CD4-positive, alpha-beta T cell (primary cell): ENCODE results near the gene EXD3. TPM values are rescaled to one million over a fixed set of nuclear protein-coding genes. Genes with fewer than 3 reads are reported as not detected.

Experiments used
- ATAC-seq: fragments of 200-7000 bp; cut with Tn5 transposase; one replicate; pipeline ENCODE4 v1.10.0; 2022; ENCODE audit warnings: mild to moderate bottlenecking; ENCODE audit not compliant: poor library complexity
- CTCF ChIA-PET: fragments of 350-600 bp; sonication (Branson Sonifier 250); formaldehyde crosslinking; loops from one replicate; lab custom pipeline; 2021; ENCODE audit warnings: antibody characterized with exemption, inconsistent platforms; lab: Charles Lee
- POLR2A ChIA-PET: fragments of 350-600 bp; sonication (Branson Sonifier 250); formaldehyde crosslinking; loops from one replicate; lab custom pipeline; 2021; ENCODE audit warnings: antibody characterized with exemption, inconsistent platforms; lab: Charles Lee
- DNase-seq, 14 experiments: peaks; one replicate each; pipeline ENCODE4 v3.0.0-alpha.2; 2013 to 2020; ENCODE audit warnings: mixed read lengths in 2 of 14
- H3K27ac ChIP-seq, 2 donors: one replicate each; pipeline versions ENCODE4 v1.5.1 to v1.7.0; 2013; ENCODE audit warnings: low read length in 2 of 2, low read depth in 1 of 2, mild to moderate bottlenecking in 1 of 2
- H3K27me3 ChIP-seq, 2 experiments: 1 replicate in 1 of 2; 2 replicates in 1 of 2; pipeline versions ENCODE4 v1.6.1 to v1.7.0; 2013; ENCODE audit warnings: low read length in 2 of 2, control low read depth in 1 of 2, mild to moderate bottlenecking in 1 of 2, moderate library complexity in 1 of 2; ENCODE audit not compliant: insufficient read depth in 2 of 2, control insufficient read depth in 1 of 2
- H3K36me3 ChIP-seq: one replicate; pipeline ENCODE4 v1.6.1; 2013; ENCODE audit warnings: low read length, control low read depth; ENCODE audit not compliant: insufficient read depth
- H3K4me1 ChIP-seq: one replicate; pipeline ENCODE4 v1.6.1; 2013; ENCODE audit warnings: low read length, control low read depth; ENCODE audit not compliant: insufficient read depth
- H3K4me3 ChIP-seq: one replicate; pipeline ENCODE4 v1.5.1; 2013; ENCODE audit warnings: mild to moderate bottlenecking, low read length, moderate library complexity
- H3K9me3 ChIP-seq, 2 experiments: 1 replicate in 1 of 2; 2 replicates in 1 of 2; pipeline versions ENCODE4 v1.6.1 to v1.7.0; 2013; ENCODE audit warnings: low read length in 2 of 2, mild to moderate bottlenecking in 2 of 2, control low read depth in 1 of 2, moderate library complexity in 1 of 2; ENCODE audit not compliant: control insufficient read depth in 1 of 2, insufficient read depth in 1 of 2
- H3K27ac Mint-ChIP-seq: one replicate; pipeline ENCODE4 v1.8.0; 2020; ENCODE audit warnings: mixed read lengths
- H3K27me3 Mint-ChIP-seq: one replicate; pipeline ENCODE4 v1.8.0; 2021; ENCODE audit warnings: mixed read lengths
- H3K36me3 Mint-ChIP-seq: one replicate; pipeline ENCODE4 v1.8.0; 2021; ENCODE audit warnings: low read depth, mixed read lengths
- H3K4me1 Mint-ChIP-seq: one replicate; pipeline ENCODE4 v1.8.0; 2021; ENCODE audit warnings: low read depth, mixed read lengths
- H3K4me3 Mint-ChIP-seq: one replicate; pipeline ENCODE4 v1.8.0; 2020; ENCODE audit warnings: mild to moderate bottlenecking, mixed read lengths
- H3K9me3 Mint-ChIP-seq: one replicate; pipeline ENCODE4 v1.8.0; 2020; ENCODE audit warnings: mixed read lengths
- CTCF ChIP-seq: fragments of 200-600 bp; IDR thresholded peaks from one replicate; pipeline ENCODE4 v1.8.0; 2022; ENCODE audit warnings: antibody characterized with exemption, mild to moderate bottlenecking
- intact Hi-C, 2 experiments: fragments of 100-400 bp; cut with DNase I in 1 of 2; cut with micrococcal nuclease in 1 of 2; formaldehyde crosslinking; loops; one replicate each; pipeline versions ENCODE4 v1.15.1 to v1.9.0; 2023 to 2025; cut with DNase I, micrococcal nuclease
- total RNA-seq, 174 experiments: library from RNA in 2 of 174; stranded (reverse) in 2 of 174; gene quantifications; one replicate each; pipeline ENCODE4 v1.2.3 and lab custom pipeline; 2021 to 2026

The EXD3 gene
- total RNA-seq, 2 experiments from 2014 or later = 14.9 to 16.9 TPM

- no peak overlapping the region for H3K27ac ChIP-seq
- intact Hi-C loops = no loop called here
- no peak overlapping the region for H3K4me3 ChIP-seq
- no peak for ATAC-seq
- no peaks in the 10 kb centered on the region for H3K36me3 ChIP-seq
- no peaks in the 10 kb centered on the region for H3K27me3 Mint-ChIP-seq
- DNase-seq = peak in 1 of 14 experiments; percentile 7
- H3K36me3 Mint-ChIP-seq = peaks cover 15% of the 10 kb centered on the region
- TF ChIP-seq CTCF = no peak
- CTCF ChIA-PET = no interaction called here
- H3K4me3 Mint-ChIP-seq = no peak overlapping the region
- no peaks in the 10 kb centered on the region for H3K4me1 ChIP-seq
- peaks cover 6% of the 10 kb centered on the region for H3K9me3 Mint-ChIP-seq
- H3K4me1 Mint-ChIP-seq = no peaks in the 10 kb centered on the region
- H3K27ac Mint-ChIP-seq = no peak overlapping the region
- no peaks in the 10 kb centered on the region for H3K9me3 ChIP-seq
- H3K27me3 ChIP-seq = no peaks in the 10 kb centered on the region
- POLR2A ChIA-PET = no interaction called here
These were observed 56.5 kb downstream of the EXD3 start for GRCh38 chr9:137366445-137366810.

- POLR2A ChIA-PET = no interaction called here
These were observed 57.2 kb downstream of the EXD3 start for GRCh38 chr9:137365552-137366444.

GRCh38 chr9:137365056-137365455 lies 57.9 kb downstream of the EXD3 start:
- CTCF ChIA-PET = no interaction called here
- peaks cover 15% of the 10 kb centered on the region for H3K36me3 Mint-ChIP-seq
- no peak overlapping the region for H3K27ac Mint-ChIP-seq
- no peak overlapping the region for H3K4me3 Mint-ChIP-seq
- no peak overlapping the region for H3K4me3 ChIP-seq
- no peak for DNase-seq
- H3K36me3 ChIP-seq = no peaks in the 10 kb centered on the region
- POLR2A ChIA-PET = no interaction called here
- ATAC-seq = no peak
- H3K4me1 ChIP-seq = no peaks in the 10 kb centered on the region
- H3K27ac ChIP-seq = no peak overlapping the region
- no peaks in the 10 kb centered on the region for H3K27me3 Mint-ChIP-seq
- no peaks in the 10 kb centered on the region for H3K27me3 ChIP-seq
- H3K4me1 Mint-ChIP-seq = no peaks in the 10 kb centered on the region
- H3K9me3 Mint-ChIP-seq = peaks cover 6% of the 10 kb centered on the region
- intact Hi-C loops = no loop called here
- no peak for TF ChIP-seq CTCF
- H3K9me3 ChIP-seq = no peaks in the 10 kb centered on the region

More at GRCh38 chr9:137365552-137366444, 57.2 kb downstream of the EXD3 start:
- intact Hi-C loops = no loop called here
- CTCF ChIA-PET = no interaction called here
- no peak for TF ChIP-seq CTCF
- no peak for DNase-seq
- Mint-ChIP-seq H3K27ac (no peak overlapping the region), H3K4me1 (no peaks in the 10 kb centered on the region), H3K27me3 (no peaks in the 10 kb centered on the region), H3K9me3 (peaks cover 6% of the 10 kb centered on the region), H3K36me3 (peaks cover 15% of the 10 kb centered on the region), H3K4me3 (no peak overlapping the region)
- Histone ChIP-seq H3K27ac (no peak overlapping the region), H3K4me3 (no peak overlapping the region), H3K36me3 (no peaks in the 10 kb centered on the region), H3K27me3 (no peaks in the 10 kb centered on the region), H3K4me1 (no peaks in the 10 kb centered on the region), H3K9me3 (no peaks in the 10 kb centered on the region)
- no peak for ATAC-seq
